ENCODE data around the gene RDH12.

- TF ChIP-seq CTCF (IDR thresholded peaks at IDR 0.05) (no peak), POLR2A (IDR thresholded peaks at IDR 0.05) (no peak)
Measured at GRCh38 chr14:67757175-67757574, 55.5 kb downstream of the RDH12 start.
